ENCODE data around the gene SYNDIG1. TPM values are rescaled to one million over a fixed set of nuclear protein-coding genes. Genes with fewer than 3 reads are reported as not detected.
A peak's percentile ranks its signal among the peaks of the same experiment; 100 is the strongest.

SYNDIG1 gene
- total and polyA plus RNA-seq, 9 of the 15 experiments (the other 6 are each of a cell fraction or from before 2014, with no cell fraction given) = not detected

GRCh38 chr20:24634855-24635254 is 165.4 kb downstream of the SYNDIG1 start (continued):
- TF ChIP-seq ETS1 (conservative IDR thresholded peaks at IDR 0.05; ENCODE audit: control insufficient read depth, low read depth, low read length) = no peak
- no peak for TF ChIP-seq THRA (IDR thresholded peaks at IDR 0.05)
- no peak for TF ChIP-seq ZNF274 (IDR thresholded peaks at IDR 0.05; ENCODE audit: borderline replicate concordance, low read depth, low read length)
- no peak for TF ChIP-seq MCM2 (IDR thresholded peaks at IDR 0.05; ENCODE audit: low read depth)
- no peak for TF ChIP-seq RFX7 (CRISPR knock-in tag; IDR thresholded peaks at IDR 0.05)
- TF ChIP-seq BRD4 (IDR thresholded peaks at IDR 0.05) = no peak
- TF ChIP-seq ARID1B (IDR thresholded peaks at IDR 0.05) = peak; percentile 50
- TF ChIP-seq SRSF7 (optimal IDR thresholded peaks at IDR 0.05; ENCODE audit: low read depth, low read length) = no peak
- no peak for TF ChIP-seq SMAD4 (CRISPR knock-in tag; conservative IDR thresholded peaks at IDR 0.05)
- TF ChIP-seq ZC3H8 (IDR thresholded peaks at IDR 0.05) = no peak
- TF ChIP-seq HMGN3 (IDR thresholded peaks at IDR 0.05; ENCODE audit: borderline replicate concordance, extremely low read depth, insufficient read length, low read depth, low read length) = no peak
- TF ChIP-seq NFE2 (IDR thresholded peaks at IDR 0.05; ENCODE audit: low read depth) = peak; percentile 94
- no peak for TF ChIP-seq ADNP (tag; IDR thresholded peaks at IDR 0.05)
